Dedifferentiated amniotic fluid mesenchymal stem cell (primary cell): ENCODE data around the gene SCARF2.

Experiments
- DNase-seq: peaks from one replicate; pipeline ENCODE4 v3.0.0-alpha.2; 2016; ENCODE audit errors: extremely low spot score

SCARF2 gene

DNA sequence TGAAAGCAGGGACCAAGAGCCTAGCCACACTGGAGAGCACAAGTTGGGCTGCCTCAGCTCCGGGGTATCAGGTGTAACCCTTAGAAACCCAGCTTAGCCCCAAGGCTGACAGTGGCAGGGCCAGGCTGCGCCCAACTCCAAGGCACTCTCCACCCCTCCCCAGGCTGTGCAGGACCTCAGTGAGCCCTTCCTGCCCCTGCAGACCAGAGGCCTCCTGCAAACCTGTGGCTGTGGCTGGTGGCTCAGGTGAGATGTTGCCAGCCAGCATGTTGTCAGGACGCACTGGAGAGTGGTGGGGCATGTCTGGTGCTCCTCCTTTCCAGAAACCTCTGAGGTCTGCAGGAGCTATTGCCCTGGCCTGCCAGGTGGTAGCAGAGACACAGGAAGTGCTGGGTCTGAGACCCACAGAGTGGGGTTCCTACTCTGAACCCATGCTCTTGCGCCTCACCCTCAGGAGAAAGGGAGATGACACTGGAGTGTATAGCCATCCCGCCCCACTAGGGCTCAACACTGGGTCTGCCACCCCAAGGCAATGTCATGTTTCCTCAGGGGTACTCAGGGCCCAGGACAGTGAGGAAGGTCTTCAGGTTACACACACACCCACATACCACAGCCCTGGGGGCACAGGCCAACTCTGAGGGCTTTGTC, 2.4 kb upstream of the SCARF2 start:
- DNase-seq = no peak

DNA sequence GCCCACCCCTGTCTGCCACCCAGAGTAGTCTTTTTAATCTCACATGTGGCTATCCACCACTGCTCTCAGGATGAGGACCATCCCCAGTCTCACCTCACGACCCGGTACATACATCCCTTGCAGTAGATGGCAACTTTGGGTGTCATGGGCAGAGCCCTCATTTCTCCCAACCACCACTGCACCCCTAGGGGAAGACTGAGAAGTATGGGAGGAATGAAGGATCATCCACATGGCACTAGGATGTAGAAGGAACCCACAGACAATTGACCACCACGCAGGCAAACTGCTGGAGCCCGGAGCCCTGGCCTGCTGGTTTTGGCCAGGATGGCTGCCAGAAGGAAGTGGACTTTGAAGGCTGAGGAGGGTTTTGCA, 1.9 kb upstream of the SCARF2 start:
- no peak for DNase-seq

DNA sequence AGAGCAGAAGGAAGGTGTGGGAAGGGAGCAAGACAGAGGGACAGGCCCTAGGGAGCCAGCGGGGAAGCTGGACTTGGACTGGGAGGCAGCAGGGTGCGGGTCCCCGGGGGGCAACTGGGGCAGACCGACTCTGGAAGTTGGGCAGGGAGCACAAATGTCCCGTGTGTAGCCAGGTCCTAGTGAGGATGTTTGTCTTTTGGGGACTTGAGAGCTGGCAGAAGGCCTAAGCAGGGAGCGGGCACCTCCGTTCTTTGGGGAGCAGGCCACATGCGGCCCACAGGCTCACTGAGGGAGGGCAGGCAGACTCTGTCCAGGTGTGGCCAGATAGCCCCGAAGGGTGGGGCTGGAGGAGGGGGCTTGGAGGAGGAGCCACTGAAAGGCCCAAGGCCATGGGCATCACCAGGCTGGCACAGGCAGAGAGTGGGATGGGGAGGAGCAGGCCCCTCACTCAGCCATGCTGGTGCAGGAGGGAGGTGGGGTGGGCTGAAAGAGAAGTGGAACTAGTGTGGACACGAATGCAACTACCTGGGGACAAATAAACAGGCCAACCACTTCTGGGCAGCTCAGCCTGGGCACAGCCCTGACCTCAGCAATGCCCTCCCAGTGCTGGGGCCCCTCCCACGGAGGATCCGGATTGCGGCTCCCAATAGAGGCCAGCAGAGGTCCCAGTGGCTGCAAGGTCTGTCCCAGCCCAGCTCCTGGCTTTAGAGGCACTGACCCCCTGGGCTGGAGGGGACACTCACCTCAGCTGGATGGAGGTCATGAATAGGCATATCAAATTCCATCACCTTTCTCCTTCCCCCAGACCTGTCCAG, 1.3 kb upstream of the SCARF2 start:
- DNase-seq = no peak

DNA sequence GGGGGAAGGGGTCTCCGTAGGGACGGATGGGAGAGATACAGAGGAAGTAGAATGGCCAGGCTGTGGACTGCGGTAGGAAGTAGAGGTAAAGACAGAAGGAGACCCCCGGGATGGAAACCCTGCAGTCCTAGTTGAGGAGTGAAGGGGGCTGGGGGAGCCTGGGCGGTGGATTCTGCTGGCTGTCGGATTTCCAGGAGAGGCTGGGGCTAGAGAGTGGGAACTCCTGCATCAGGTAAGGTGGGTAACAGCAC, 727 bp upstream of the SCARF2 start:
- DNase-seq = no peak

DNA sequence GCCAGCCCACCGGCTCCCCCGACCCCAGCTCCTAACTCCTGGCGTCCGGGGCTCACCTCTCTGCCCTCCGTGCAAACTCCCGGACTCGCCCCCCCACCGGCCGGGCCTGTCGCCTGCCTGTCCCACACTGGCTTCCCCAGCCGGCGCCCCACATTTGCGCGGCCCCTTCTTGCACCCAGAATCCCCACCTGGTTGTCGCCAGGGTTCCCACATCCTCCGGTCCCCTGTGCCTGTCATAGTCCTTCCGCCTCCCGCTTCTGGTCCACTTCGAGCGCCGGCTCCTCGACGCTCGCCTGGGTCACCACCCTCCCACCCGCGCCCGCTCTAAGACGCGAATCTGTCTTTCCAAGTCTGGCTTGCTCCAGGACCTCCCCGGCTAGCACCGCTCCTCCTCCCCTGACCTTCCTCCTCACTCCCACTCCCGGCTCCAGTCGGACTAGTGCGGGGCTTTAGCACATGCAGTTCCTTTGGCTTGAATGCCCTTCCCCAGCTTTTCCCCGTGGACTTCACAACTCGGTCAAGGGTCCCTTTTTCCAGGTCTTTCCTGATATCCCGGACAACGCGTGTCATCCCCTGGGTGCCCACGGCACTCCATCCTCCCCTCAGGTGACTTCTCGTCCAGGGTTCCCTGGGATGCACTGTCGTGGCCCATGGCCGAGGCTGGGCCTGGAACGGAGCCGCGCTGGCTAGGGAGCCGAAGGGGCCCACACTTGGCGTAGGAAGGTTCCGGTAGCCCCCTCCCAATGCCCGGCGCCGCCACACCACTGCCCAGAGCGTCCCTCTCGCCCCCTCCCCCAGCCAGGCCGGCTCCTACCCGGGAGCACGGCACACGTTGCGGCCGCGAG, 635 bp downstream of the SCARF2 start:
- DNase-seq = no peak

DNA sequence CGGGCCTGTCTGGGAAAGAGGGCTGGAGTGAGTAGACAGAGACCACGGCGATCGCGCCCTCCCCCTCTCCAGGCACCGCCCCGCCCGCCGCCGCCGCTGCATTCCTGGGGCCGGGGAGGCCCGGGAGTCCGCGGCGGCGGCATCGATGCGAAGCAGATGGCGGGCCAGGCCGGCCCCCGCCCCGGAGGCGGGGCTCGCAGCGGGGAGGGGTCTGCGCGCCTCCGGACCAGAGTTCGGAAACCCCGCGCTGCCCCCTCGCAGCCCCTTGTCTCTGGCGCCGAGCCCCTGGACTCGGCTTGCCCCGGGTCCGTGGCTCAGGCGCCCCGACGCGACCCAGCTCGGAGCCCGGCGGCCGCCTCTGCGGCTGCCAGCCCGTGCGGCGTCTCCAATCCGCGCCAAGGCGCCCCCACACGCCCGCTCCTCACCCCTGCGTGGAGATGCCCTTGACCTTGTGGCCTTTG, 1.3 kb downstream of the SCARF2 start:
- no peak for DNase-seq

DNA sequence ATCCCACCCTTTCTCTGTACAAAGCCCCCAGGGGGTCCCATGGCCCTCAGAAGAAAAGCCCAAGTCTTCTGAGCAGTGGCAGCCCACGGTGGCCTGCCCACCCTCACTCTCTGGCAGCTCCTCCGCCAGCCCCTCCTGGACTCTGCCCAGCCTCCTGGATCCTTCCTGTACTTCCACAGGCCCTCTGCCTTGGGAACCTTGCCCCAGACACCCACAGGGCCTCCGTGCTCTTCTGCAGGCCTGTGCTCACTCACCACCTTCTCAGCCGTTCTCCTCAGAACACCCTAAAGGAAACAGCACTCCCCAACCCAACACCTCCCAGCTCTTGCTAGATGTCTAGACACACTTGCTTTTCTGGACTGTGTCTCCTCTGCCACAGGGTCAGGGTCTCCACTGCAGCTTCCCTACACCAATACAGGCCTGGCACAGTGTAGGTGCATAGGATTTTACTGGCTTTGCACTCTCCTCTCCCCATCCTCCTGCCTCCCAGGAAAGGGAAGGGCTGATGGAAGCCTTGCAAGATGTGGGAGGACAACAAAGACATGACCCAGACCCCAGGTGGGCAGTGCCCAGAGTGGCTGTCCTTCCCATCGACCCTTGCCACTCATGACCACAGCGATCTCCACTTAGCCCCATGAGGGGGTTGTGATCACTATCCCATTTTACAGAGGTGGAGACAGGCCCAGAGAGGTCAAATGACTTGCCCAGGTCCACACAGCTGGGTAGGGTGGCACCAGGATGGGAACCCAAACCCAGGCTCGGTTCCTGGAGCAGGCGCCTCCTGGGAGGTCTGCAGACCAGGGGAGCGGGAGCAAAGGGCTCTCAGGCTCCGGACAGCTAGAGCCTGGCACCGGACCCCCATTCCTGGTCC, 2.0 kb downstream of the SCARF2 start:
- DNase-seq = no peak

DNA sequence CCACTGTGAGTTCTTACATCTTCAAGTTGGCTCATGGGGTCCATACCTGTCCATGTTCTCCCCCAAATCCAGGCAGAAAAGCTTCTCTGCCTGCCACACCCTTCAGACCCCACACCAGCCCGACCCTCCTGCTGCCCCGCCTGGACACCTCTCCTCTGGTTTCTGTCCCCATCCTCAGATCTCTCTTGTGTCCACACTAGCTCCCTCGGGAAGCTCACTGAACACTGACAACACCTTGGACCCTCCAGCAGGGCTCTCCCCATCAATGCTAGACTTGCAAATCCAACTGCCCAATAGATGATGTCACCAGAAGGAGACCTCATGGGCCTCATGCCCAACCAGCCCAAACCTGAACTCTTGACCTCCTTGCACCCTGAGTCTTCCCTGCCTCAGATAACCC, 2.9 kb downstream of the SCARF2 start:
- DNase-seq = no peak

DNA sequence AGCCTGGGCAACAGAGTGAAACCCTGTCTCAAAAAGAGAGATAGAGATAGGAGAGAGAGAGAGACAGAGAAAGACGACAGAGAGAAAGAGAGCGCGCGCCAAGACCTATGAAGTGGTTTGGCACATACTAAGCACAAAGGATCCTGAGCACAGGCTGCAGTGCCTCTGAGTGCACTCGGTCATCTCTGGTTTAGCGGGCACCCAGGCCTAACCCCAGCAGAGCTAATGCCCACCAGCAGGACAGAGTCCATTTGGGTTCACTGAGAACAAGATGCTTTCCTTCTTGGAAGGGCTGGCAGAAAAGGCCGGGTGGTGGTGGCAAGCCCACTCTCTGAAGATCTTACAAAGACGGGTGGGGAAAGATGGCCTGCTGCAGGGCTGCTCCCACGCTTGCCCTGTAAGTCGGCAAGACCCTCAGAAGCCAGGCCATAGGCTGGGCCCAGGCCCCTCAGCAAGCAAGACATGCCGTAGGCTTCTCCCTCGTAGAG, 3.3 kb downstream of the SCARF2 start:
- DNase-seq = no peak

DNA sequence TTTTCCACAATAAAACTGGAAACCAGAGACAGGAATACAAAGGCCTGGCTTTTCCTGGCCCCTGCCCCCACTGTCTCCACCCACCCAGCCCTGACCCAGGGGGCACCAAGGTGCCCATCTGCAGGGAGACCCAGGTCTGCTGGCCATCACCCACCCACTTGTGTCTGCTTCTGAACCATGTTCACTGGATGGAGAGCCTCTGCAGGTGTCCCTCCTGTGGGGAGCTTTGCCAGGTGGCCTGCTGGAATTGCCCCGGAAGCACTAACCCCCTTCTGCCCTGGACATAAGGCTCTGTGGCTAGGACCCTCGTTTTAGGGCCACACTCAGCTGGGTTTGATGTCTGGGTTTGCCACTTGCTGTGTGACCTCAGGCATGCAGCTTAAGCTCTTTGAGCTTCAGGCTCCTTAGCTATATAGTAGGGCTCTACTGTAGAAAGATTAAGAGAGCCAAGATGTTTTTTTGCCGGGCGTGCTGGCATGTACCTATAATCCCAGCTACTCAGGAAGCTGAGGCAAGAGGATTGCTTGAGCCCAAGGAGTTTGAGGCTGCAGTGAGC, 3.9 kb downstream of the SCARF2 start:
- DNase-seq = no peak

DNA sequence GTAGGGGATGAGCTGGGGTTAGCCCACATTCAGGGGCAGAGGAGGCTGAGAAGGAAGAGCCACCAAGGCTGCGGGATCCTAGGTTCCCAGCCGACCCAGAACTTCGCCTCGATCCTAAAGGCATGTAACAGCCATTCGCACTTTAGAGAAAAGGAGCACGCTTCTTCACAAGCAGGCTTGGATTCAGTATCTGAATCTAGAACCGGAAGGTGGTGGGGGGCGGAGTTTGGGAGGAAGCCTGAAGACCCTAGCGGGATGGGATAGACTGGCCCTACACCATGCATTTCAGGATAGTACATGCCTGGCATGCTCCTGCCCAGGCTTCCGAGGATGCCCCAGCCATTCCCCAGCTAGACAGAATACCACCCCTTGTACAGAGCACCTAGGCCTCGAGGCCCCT, 4.4 kb downstream of the SCARF2 start:
- no peak for DNase-seq

DNA sequence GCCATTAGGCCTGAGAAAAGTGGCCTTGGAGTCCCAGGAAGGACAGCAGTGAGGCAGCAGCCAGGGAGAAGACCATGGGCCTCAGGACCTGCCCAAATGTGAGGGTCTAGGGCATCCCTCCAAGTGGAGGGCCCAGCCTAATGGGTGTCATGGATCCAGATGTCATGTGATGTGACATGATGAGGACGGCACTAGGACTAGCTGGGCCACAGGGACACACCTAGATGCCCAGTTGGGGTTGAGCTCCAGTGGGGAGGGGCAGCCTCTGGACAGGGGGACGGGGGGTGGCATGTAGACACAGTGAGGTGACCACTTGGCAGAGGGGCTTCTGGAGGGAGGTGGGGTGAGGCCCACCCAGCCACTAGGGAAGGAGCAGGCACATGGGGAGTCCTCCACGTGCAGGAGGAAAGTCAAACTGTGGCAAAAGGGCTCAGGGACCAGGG, 5.4 kb downstream of the SCARF2 start:
- no peak for DNase-seq

DNA sequence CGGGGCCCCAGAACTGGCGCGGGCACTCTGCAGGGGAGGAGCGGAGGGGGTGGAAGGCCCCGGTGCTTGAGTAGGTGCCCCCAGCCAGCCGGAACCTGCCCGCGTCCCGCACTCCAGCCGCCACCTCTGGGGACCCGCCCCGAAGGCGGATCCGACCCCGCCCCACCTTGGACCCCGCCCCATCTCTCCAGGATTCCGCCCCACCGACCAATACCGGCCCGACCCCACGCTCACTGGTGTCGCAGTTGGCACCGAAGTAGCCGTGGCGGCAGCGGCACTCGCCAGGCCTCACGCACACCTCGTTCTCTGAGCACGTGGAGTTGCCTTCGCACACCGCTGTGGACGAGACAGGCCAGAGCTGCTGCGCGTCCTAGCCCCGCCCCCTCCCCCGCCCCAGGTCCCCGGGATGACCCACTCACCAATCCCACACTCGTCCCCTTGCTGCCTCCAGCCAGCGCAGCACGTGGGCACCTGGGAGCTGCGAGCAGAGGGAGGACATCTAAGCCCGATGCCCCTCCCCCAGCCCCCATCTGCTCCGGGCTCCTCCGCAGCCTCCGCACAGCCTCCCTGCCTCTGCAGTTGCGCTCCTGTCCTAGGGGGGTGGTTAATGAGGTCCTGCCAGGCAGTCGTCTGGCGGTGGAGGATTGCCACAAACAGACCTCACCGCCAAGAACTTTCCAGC, 6.0 kb downstream of the SCARF2 start:
- DNase-seq = no peak

DNA sequence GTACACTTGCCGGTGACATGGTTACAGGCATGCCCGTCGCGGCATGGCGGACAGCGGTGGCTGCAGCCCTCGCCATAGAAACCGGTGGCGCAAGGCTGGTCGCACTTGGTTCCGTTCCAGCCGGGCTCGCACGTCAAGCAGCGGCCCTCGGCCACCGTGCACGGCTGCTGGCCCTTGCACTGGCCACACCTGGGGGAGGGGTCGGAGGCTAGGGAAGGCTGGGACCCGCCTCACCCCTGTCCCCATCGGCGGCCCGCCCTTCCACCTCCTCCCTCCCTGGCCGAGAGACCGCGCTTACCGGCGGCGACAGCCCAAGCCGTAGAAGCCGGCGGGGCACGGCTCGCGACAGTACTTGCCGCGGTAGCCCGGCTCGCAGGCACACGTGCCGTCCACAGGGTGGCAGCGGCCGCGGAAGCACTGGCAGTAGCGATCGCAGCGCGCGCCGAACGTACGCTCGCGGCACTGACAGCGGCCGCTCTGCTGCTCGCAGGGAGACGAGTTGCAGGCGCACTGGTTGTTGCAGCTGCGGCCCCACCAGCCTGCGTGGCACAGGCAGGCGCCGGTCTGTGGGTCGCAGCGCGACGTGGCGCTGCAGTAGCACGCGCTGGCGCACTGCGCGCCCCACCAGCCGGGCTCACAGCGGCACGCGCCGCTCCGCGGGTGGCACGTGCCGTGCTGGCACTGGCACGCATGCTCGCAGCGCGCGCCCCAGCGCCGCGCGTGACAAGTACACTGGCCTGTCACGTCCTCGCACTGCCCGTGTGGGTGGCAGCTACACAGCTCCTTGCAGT, 6.7 kb downstream of the SCARF2 start:
- DNase-seq = no peak

DNA sequence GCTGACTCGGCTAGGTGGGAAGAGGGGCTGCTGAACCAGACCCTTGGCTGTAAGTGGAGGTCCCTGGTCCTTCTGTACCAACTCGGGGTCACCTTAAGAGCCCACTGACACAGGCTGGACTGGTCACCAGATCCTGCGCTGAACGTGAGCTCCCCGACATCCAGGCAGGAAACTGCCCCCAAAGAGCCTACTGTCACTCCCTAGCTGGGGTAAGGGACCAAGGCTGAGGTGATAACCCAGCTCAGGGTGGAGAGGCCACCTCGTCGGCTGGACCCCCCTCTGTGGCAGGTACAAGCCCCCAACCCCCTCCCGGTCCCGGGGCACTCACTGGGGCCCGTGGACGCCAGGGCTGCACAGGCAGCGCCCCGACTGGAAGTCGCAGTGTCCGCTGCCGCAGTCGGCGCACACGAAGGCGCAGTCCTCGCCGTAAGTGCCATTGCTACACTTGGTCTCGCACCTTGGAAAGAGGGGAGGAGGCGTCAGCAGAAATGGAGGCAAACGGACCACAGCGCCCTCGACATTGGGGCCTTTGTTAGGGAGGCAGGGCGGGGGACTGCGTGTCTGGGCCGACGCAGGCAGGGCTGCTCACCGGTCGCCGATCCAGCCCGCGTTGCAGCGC, 7.4 kb downstream of the SCARF2 start:
- no peak for DNase-seq

DNA sequence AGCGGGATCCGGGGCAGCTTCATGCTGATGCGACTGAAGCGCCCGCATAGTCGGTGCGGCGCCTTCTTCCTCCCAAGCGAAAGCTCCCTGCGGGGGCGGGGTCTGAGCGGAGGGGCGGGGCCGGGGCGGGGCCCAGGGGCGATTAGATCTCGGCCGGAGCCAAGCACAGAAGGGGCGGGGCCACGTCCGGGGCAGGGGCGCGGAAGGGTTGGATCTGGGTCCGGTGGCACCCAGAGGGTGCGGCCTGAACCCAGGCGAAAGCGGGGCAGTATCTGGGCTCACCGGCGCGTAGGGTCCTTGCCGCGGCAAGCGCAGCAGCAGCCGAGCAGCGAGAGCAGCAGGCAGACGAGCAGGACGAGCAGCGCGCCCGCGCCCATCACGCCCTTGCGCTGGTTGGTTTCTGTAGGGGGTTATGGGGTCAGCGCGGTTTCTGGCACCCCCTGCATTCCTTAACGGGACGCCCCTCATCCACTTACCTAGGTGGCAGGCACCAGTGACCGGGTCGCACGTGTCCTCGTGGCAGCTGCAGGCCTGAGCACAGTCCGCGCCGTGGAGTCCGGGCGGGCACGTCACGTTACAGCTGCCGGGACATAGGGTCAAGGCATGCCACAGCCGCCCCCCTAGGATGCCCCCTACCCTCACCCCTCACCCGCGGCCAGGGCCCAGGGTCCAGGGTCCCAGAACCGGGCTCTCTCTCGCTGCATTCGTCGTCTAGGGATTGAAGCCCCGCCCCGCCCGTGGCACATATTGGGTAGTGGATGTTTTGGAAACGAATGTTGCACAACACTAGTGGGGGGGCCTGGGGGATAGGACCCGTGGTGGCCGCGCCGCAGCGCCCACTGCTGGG, 8.1 kb downstream of the SCARF2 start:
- no peak for DNase-seq

DNA sequence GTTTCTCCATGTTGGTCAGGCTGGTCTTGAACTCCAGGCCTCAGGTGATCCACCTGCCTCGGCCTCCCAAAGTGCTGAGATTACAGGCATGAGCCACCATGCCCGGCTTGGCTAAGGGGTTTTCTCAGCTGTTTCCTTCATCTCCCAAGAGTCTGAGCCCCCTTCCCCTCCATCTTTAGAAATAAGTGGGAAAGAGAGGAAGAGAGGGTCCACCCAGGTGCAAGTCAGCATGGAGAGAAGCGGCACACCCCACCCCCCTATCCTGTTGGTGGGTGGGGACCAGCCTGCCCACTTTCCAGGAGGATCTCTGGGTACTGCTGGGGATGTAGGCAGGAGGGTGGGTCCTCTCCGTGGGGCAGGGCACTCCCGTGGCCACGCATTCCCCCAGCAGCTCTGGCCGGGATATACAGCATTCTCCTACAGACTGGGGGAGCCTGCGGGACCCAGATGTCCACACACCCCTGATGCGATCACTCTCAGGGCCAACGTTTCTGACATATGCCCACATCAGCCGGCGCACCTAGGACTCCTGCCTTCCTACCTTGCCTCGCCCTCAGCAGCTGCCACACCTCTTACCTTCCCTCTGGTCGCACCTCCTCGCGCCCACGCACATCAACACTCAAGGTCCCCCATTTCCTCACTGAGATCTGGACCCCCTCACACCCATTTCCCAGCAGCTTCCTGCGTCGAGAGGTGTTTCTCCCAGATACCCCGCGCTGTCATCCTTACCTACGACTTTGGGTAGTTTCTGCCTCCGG, 8.9 kb downstream of the SCARF2 start:
- DNase-seq = no peak

DNA sequence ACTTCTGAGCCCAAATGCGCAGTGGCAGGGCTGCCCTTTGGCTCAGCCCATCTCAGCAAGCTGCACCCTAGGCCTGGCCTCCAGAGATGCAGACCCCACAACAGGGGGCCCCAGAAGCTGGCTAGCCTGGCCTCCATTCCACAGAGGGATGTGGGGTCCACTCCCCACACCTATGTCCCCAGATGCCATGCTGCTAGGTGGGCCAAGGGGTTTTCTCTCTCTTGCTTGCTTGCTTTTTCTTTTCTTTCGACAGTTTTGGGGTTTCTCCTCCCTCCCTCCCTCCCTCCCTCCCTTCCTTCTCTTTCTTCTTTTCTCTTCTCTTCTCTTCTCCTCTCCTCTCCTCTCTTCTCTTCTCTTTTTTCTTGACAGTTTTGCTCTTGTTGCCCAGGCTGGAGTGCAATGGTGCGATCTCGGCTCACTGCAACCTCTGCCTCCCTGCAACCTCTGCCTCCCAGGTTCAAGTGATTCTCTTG, 9.6 kb downstream of the SCARF2 start:
- no peak for DNase-seq
